RPMI8226 (cell line): Measurements from ENCODE around the gene LMX1B.
"Not testable (repeated sequence)": the region's sequence is repeated elsewhere in the genome, so short reads cannot be mapped to it uniquely, and the experiment has no call there.

Source experiments
- DNase-seq: peaks from one replicate; pipeline ENCODE4 v3.0.0-alpha.2; 2015

The LMX1B gene

GRCh38 chr9:126699401-126699881 lies 85.7 kb downstream of the LMX1B start:
- DNase-seq, result no peak

GRCh38 chr9:126700296-126700695 lies 86.6 kb downstream of the LMX1B start:
- DNase-seq, result no peak

GRCh38 chr9:126700903-126701812 lies 87.4 kb downstream of the LMX1B start:
- DNase-seq, result no peak

- DNase-seq, result no peak
Measured at GRCh38 chr9:126701813-126702140, 88.0 kb downstream of the LMX1B start.

- DNase-seq, result peak; percentile 50
Measured at GRCh38 chr9:126702151-126703001, 88.6 kb downstream of the LMX1B start.

GRCh38 chr9:126703002-126703865 lies 89.5 kb downstream of the LMX1B start:
- no peak for DNase-seq

- no peak for DNase-seq
Measured at GRCh38 chr9:126703866-126704156, 90.1 kb downstream of the LMX1B start.

GRCh38 chr9:126704157-126704891 lies 90.6 kb downstream of the LMX1B start:
- DNase-seq, result peak; percentile 54

- peak; percentile 88 for DNase-seq
Measured at GRCh38 chr9:126704892-126705766, 91.4 kb downstream of the LMX1B start.

- DNase-seq, result peak; percentile 82
Measured at GRCh38 chr9:126705767-126706697, 92.3 kb downstream of the LMX1B start.

GRCh38 chr9:126706698-126707053 lies 92.9 kb downstream of the LMX1B start:
- DNase-seq, result no peak

- no peak for DNase-seq
Measured at GRCh38 chr9:126707083-126707482, 93.4 kb downstream of the LMX1B start.

- not testable (repeated sequence) for DNase-seq
Measured at GRCh38 chr9:126707712-126708111, 94.0 kb downstream of the LMX1B start.

GRCh38 chr9:126708178-126708577 lies 94.5 kb downstream of the LMX1B start:
- no peak for DNase-seq

GRCh38 chr9:126709241-126709640 lies 95.5 kb downstream of the LMX1B start:
- DNase-seq, result no peak

- DNase-seq, result no peak
Measured at GRCh38 chr9:126715382-126715781, 101.7 kb downstream of the LMX1B start.

GRCh38 chr9:126717441-126717840 lies 103.7 kb downstream of the LMX1B start:
- DNase-seq, result not testable (repeated sequence)

GRCh38 chr9:126719618-126720031 lies 105.9 kb downstream of the LMX1B start:
- DNase-seq, result peak; percentile 95

- DNase-seq, result no peak
Measured at GRCh38 chr9:126720036-126720435, 106.3 kb downstream of the LMX1B start.
